GM12878 (cell line): ENCODE data around the gene ISL2. TPM values are rescaled to one million over a fixed set of nuclear protein-coding genes. Genes with fewer than 3 reads are reported as not detected.

Source experiments
- CBX3 ChIP-seq: fragments of 200-600 bp; sonication (generic); IDR thresholded peaks from 2 replicates; pipeline ENCODE4 v1.6.1; 2016; ENCODE audit warnings: low read depth, borderline replicate concordance
- CHD2 ChIP-seq: IDR thresholded peaks from 2 replicates; pipeline ENCODE4 v1.6.1; 2011; ENCODE audit warnings: low read depth, low read length, improper control_type of control experiment, borderline replicate concordance
- CHD4 ChIP-seq: fragments of 200-600 bp; sonication (generic); IDR thresholded peaks from 2 replicates; pipeline ENCODE4 v1.6.1; 2016; ENCODE audit warnings: mild to moderate bottlenecking
- HDGF ChIP-seq: fragments of 450-650 bp; IDR thresholded peaks from 2 replicates; pipeline ENCODE4 v1.6.1; 2016; ENCODE audit warnings: antibody characterized with exemption
- LARP7 ChIP-seq: fragments of 450-650 bp; IDR thresholded peaks from 2 replicates; pipeline ENCODE4 v1.6.1; 2017; ENCODE audit warnings: mild to moderate bottlenecking
- MYB ChIP-seq: fragments of 150-350 bp; IDR thresholded peaks from 2 replicates; pipeline ENCODE4 v1.6.1; 2014; ENCODE audit warnings: mild to moderate bottlenecking, low read depth, low read length, borderline replicate concordance
- NFIC ChIP-seq: IDR thresholded peaks from 2 replicates; pipeline ENCODE4 v1.6.1; 2012; ENCODE audit warnings: low read depth, mild to moderate bottlenecking, inconsistent platforms, low read length, moderate library complexity
- NFYA ChIP-seq: IDR thresholded peaks from 2 replicates; pipeline ENCODE4 v1.6.1; 2011; ENCODE audit warnings: low read depth, mild to moderate bottlenecking, low read length, improper control_type of control experiment, borderline replicate concordance
- NR2F1 ChIP-seq: fragments of 450-650 bp; conservative IDR thresholded peaks from 2 replicates; pipeline ENCODE4 v1.6.1; 2017; ENCODE audit warnings: mild to moderate bottlenecking
- POLR2A ChIP-seq: IDR thresholded peaks from 2 replicates; pipeline ENCODE4 v1.6.1; 2011; ENCODE audit warnings: low read depth, mild to moderate bottlenecking, low read length
- SIX5 ChIP-seq: IDR thresholded peaks from 2 replicates; pipeline ENCODE4 v1.6.1; 2011; ENCODE audit warnings: mild to moderate bottlenecking, low read depth, low read length, moderate library complexity; ENCODE audit not compliant: severe bottlenecking
- SRF ChIP-seq, 2 experiments: IDR thresholded peaks; 2 replicates each; pipeline ENCODE4 v1.6.1; 2011; ENCODE audit warnings: low read depth in 2 of 2, low read length in 2 of 2, mild to moderate bottlenecking in 1 of 2, moderate library complexity in 1 of 2
- TARDBP ChIP-seq: IDR thresholded peaks from 2 replicates; pipeline ENCODE4 v1.6.1; 2016; ENCODE audit warnings: borderline replicate concordance
- YBX1 ChIP-seq: fragments of 450-650 bp; IDR thresholded peaks from 2 replicates; pipeline ENCODE4 v1.6.1; 2016; ENCODE audit warnings: antibody characterized with exemption
- ZBED1 ChIP-seq: IDR thresholded peaks from 2 replicates; pipeline ENCODE4 v1.6.1; 2016; ENCODE audit warnings: borderline replicate concordance
- polyA plus RNA-seq, 11 experiments: library from polyadenylated mRNA; depleted of rRNA in 4 of 11; unstranded in 6 of 11; stranded (reverse) in 5 of 11; fragments of >200 nt; fragmentation: Nextera tagmentation in 4 of 11; fragmentation: Illumina TruSeq in 1 of 11; extraction: Ambion mirVana in 4 of 11; extraction: Trizol in 1 of 11; gene quantifications; 1 replicate in 1 of 11; 2 replicates in 10 of 11; pipeline versions ENCODE4 v1.2.1 to v1.2.3, GENCODE V29; 2011 to 2016; ENCODE audit warnings: inconsistent platforms in 2 of 11, missing spikeins in 2 of 11, low read depth in 1 of 11
- total RNA-seq, 4 experiments: library from RNA; depleted of rRNA in 3 of 4; stranded (reverse); fragments of >200 nt in 3 of 4; fragmentation: Illumina TruSeq in 1 of 4; extraction: Trizol in 1 of 4; gene quantifications; 2 replicates each; pipeline versions ENCODE4 v1.2.1 to v1.2.3, GENCODE V29; 2013 to 2021
- TF ChIP-seq, protein P1 (sequence below): fragments of 450-650 bp; IDR thresholded peaks from 2 replicates; pipeline ENCODE4 v1.6.1; 2018; ENCODE audit warnings: mild to moderate bottlenecking, low read depth, moderate library complexity; ENCODE audit not compliant: partially characterized antibody
- TF ChIP-seq, protein P2 (sequence below), 3 experiments: IDR thresholded peaks in 2 of 3; conservative IDR thresholded peaks in 1 of 3; 2 replicates each; pipeline ENCODE4 v1.5.1; 2011; ENCODE audit warnings: low read depth in 3 of 3, low read length in 3 of 3, mild to moderate bottlenecking in 3 of 3, control low read depth in 2 of 3, moderate library complexity in 2 of 3, inconsistent platforms in 1 of 3, mixed read lengths in 1 of 3; ENCODE audit not compliant: control insufficient read depth in 2 of 3, insufficient read depth in 1 of 3; ENCODE audit errors: extremely low read depth in 1 of 3
- TF ChIP-seq, protein P3 (sequence below): fragments of 450-650 bp; formaldehyde crosslinking; IDR thresholded peaks from 2 replicates; pipeline ENCODE4 v1.5.0; 2022; ENCODE audit warnings: mild to moderate bottlenecking, missing genetic modification characterization

ISL2 gene
- total and polyA plus RNA-seq, 10 of the 15 experiments (the other 5 are each of a cell fraction or from before 2014, with no cell fraction given): 0.05 to 0.26 (median 0.08) TPM; not detected in 7

DNA sequence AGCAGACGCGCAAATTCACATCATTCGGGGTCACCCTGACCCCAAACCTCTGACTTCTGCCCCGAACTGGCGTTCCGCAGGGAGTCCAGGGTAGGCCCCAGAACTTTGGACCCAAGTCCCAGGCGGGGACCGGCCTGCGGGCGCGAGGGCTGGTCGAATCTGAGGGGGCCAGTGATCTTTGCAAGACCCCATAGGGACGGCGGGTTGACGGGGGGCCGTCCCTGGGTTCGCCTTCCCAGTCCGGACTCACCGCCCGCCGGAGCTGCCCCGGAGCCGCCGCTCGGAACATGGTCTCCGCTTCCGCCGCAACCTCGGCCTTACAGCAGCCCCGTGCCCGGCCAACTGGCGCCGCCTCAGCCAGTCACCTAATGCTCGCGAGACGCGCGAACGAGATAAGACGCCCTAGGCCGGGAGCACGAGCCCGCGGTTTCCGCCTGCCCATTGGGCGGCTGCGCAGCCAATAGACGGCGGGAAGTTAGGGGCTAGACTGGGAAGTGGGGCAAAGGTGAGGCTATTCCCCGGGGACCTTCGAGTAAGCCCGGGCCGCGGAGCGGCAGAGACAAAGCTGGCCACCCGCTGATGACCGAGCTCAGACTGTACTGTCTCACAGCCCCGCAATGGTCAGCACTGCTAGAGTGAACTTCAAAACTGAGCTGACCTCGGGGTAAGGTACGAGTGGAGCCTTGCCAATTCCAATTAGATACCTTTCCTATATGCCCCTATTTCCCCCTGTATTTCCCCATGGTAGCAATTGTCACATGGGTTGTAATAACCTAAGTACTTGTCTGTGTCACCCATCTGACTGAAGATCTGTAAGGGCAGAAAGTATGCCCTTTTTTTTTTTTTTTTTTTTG is 25.2 kb upstream of the ISL2 start, which contains the start of gene ETFA (continued):
- peak in 1 of 2 experiments; percentile 83; a peak in 1 of 4 replicates for TF ChIP-seq SRF (IDR thresholded peaks at IDR 0.05; ENCODE audit: low read depth in 2 of 2, low read length in 2 of 2)
- peak; percentile 66 for TF ChIP-seq LARP7
- TF ChIP-seq NFYA: no peak
- TF ChIP-seq, protein P1, sequence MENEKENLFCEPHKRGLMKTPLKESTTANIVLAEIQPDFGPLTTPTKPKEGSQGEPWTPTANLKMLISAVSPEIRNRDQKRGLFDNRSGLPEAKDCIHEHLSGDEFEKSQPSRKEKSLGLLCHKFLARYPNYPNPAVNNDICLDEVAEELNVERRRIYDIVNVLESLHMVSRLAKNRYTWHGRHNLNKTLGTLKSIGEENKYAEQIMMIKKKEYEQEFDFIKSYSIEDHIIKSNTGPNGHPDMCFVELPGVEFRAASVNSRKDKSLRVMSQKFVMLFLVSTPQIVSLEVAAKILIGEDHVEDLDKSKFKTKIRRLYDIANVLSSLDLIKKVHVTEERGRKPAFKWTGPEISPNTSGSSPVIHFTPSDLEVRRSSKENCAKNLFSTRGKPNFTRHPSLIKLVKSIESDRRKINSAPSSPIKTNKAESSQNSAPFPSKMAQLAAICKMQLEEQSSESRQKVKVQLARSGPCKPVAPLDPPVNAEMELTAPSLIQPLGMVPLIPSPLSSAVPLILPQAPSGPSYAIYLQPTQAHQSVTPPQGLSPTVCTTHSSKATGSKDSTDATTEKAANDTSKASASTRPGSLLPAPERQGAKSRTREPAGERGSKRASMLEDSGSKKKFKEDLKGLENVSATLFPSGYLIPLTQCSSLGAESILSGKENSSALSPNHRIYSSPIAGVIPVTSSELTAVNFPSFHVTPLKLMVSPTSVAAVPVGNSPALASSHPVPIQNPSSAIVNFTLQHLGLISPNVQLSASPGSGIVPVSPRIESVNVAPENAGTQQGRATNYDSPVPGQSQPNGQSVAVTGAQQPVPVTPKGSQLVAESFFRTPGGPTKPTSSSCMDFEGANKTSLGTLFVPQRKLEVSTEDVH: no peak
- TF ChIP-seq, protein P2, sequence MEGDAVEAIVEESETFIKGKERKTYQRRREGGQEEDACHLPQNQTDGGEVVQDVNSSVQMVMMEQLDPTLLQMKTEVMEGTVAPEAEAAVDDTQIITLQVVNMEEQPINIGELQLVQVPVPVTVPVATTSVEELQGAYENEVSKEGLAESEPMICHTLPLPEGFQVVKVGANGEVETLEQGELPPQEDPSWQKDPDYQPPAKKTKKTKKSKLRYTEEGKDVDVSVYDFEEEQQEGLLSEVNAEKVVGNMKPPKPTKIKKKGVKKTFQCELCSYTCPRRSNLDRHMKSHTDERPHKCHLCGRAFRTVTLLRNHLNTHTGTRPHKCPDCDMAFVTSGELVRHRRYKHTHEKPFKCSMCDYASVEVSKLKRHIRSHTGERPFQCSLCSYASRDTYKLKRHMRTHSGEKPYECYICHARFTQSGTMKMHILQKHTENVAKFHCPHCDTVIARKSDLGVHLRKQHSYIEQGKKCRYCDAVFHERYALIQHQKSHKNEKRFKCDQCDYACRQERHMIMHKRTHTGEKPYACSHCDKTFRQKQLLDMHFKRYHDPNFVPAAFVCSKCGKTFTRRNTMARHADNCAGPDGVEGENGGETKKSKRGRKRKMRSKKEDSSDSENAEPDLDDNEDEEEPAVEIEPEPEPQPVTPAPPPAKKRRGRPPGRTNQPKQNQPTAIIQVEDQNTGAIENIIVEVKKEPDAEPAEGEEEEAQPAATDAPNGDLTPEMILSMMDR (IDR thresholded peaks at IDR 0.05 in 2 of 3, conservative IDR thresholded peaks at IDR 0.05 in 1 of 3; ENCODE audit: control insufficient read depth in 2 of 3, extremely low read depth in 1 of 3, insufficient read depth in 1 of 3, low read depth in 3 of 3, low read length in 3 of 3): no peak
- TF ChIP-seq YBX1: no peak
- no peak for TF ChIP-seq NFIC
- TF ChIP-seq POLR2A: peak; percentile 100
- peak; percentile 97 for TF ChIP-seq NR2F1
- no peak; the same call in 1 of the 2 replicates for TF ChIP-seq HDGF
- no peak for TF ChIP-seq ZBED1
- TF ChIP-seq, protein P3, sequence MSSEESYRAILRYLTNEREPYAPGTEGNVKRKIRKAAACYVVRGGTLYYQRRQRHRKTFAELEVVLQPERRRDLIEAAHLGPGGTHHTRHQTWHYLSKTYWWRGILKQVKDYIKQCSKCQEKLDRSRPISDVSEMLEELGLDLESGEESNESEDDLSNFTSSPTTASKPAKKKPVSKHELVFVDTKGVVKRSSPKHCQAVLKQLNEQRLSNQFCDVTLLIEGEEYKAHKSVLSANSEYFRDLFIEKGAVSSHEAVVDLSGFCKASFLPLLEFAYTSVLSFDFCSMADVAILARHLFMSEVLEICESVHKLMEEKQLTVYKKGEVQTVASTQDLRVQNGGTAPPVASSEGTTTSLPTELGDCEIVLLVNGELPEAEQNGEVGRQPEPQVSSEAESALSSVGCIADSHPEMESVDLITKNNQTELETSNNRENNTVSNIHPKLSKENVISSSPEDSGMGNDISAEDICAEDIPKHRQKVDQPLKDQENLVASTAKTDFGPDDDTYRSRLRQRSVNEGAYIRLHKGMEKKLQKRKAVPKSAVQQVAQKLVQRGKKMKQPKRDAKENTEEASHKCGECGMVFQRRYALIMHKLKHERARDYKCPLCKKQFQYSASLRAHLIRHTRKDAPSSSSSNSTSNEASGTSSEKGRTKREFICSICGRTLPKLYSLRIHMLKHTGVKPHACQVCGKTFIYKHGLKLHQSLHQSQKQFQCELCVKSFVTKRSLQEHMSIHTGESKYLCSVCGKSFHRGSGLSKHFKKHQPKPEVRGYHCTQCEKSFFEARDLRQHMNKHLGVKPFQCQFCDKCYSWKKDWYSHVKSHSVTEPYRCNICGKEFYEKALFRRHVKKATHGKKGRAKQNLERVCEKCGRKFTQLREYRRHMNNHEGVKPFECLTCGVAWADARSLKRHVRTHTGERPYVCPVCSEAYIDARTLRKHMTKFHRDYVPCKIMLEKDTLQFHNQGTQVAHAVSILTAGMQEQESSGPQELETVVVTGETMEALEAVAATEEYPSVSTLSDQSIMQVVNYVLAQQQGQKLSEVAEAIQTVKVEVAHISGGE (CRISPR knock-in tag): no peak
- TF ChIP-seq CHD4: no peak
- no peak for TF ChIP-seq TARDBP
- TF ChIP-seq SIX5: peak; percentile 19
- TF ChIP-seq CBX3: no peak
- TF ChIP-seq MYB: no peak
- peak; percentile 100 for TF ChIP-seq CHD2
